Measurements from ENCODE around the gene TNC. TPM values are rescaled to one million over a fixed set of nuclear protein-coding genes. Genes with fewer than 3 reads are reported as not detected.
A peak's percentile ranks its signal among the peaks of the same experiment; 100 is the strongest.
"Not testable (repeated sequence)": the region's sequence is repeated elsewhere in the genome, so short reads cannot be mapped to it uniquely, and the experiment has no call there.

The TNC gene
- total RNA-seq, 2 donors from 2014 or later = 4.3 to 54.5 TPM

DNA sequence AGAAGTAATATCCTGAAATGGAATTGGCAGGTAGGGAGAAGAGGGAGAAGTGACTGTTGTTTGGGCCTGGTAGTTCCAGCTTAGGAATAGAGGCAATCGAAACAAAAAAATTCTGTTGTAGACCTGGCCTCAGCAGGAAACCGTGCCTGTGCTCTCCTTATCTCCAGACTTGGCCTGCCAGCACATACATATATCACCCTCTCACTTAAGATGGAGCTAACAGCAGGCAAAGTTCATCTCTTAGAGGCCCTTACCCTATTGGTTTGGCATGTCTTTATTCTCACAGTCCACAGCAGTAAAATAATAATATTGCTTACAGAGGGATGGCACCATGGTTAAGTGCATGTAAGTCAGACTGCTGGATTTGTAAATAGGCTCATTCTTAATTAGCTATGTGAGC is 19.6 kb upstream of the TNC start:
- no peak for DNase-seq
- no peak for ATAC-seq
- intact Hi-C loops (cut with DNase I) = no loop called here

DNA sequence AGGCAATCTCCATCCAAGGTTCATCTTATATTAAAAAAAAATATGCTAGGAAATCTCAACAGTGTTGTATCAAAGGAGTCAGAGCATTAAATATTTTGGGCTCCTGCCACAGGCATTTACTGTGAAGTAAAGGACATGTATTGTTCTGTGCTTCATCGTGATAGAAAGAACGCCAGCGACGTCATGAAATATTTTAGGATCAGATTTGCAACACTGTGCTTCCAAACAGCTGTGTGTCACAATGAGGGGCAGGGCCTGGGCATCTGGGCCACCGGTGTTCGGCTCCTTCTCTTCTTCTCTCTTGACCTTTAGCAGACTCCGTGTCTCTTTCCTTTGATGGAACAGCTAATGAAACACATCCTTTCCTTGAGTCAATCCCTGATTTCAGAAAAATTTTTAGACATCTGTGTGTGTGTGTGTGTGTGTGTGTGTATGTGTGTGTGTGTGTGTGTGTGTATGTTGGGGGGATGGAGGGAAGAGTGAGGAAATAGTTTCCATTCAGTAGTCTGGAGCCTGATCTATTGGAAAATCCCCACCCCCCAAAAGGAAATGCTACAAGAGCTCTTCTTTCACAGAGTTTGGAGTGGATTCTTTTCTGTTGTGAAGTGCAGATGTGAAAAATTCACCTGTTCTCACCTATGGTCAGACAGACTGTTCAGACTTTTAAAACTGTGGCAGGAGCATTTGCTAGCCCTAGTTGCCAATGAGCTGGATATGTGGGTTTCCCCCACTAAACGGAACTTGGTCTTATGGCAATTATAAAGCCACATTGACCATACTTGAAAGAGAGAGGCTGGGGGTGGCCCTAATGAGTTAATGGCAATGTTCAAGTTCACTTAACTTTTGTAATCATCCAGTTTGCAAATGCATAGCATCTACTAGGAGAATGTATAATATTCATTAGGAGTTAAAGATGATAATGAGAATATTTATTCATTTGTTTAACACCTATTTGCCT is 18.1 kb upstream of the TNC start:
- no peak for DNase-seq
- ATAC-seq = no peak
- intact Hi-C loops (cut with DNase I) = no loop called here

DNA sequence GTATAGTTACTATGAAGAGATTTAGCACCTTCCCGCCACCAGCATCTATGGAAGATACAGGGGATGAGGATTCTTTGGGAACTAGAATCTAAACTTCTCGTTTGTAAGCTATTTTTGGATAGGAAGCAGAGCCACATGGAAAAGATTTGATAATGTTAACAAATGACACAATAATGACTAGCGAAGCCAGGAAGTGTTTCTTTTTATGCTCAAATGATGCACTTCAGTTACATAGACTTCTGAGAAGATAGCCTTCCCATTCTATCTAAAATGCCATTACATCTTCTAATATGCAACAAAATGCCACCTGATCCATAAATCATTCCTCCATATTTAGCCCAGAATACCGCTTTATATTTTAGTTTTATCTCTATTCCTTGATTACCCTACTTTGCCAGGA is 17.0 kb upstream of the TNC start:
- ATAC-seq (no peak), DNase-seq (no peak)
- intact Hi-C loops (cut with DNase I) = no loop called here

DNA sequence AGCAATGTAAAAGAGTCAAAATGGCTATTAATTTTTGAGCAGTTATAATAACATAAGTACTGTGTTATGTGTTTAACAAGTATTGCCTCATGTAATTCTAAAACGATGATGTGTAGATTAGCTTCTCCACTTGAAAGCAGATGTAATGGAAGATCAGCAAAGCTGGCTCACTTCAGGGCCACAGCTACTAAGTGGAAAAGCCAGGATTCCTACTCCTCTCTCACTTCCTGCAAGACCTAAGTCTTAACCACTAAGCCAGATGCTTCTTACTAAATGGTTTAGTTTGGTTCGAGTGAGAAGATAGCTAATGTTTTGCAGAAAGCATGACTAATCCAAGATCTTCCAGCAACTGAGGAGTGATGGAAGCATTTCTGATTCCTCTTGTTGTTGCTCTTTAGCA is 15.7 kb upstream of the TNC start:
- intact Hi-C loops (cut with DNase I) = no loop called here
- DNase-seq = no peak
- peak in 1 of 2 donors; percentile 71 for ATAC-seq

DNA sequence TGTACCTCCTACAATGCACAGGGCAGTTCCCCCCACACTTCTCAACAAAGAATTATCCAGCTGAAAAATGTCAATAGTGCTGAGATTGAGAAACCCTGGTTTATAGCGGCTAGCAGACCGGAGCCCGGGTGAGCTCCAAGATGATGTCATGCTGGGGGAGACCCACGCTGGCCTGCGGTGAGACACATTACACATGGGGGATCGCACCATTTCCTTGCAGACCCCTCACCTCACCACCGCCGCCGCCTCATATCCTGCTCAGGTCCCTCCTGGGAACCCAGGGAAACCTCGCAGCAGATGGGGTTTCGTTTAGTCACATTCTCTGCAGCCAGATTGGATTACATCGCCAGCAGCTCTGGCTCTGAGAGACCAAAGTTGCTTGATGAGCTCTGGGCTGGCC is 14.7 kb upstream of the TNC start:
- intact Hi-C loops (cut with DNase I) = no loop called here
- peak; percentile 34 for DNase-seq
- ATAC-seq = peak in 1 of 2 donors; percentile 92

DNA sequence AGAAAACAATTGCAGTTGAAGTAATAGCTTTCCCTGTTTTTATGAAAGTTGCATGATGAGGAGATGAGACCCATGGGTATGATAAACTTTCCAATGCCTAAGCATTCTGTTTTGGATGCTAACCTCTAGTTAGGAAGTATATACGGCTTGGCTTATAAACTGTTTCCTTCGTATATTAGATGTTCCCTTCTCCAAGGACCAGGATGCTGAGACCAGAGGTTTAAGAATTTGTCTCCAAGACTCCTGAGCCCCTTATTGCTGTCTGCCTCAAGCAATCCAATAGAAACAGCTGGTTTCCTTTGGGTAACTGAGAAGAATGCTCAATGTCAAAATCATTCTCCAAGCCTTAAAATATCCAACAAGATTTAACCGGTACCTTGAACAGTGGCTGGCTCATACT is 12.2 kb upstream of the TNC start:
- ATAC-seq (no peak), DNase-seq (no peak)
- intact Hi-C loops (cut with DNase I) = no loop called here

DNA sequence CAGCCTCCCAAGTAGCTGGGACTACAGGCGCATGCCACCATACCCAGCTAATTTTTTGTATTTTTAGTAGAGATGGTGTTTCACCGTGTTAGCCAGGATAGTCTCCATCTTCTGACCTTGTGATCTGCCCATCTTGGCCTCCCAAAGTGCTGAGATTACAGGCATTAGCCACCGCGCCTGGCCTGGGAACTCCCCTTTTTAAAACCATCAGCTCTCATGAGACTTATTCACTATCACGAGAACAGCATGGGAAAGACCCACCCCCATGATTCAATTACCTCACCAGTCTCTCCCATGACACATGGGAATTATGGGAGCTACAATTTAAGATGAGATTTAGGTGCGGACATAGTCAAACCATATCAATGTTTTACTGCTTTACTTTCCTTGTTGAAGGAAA is 10.8 kb upstream of the TNC start:
- ATAC-seq; intact Hi-C loops (cut with DNase I); DNase-seq: not testable (repeated sequence)

DNA sequence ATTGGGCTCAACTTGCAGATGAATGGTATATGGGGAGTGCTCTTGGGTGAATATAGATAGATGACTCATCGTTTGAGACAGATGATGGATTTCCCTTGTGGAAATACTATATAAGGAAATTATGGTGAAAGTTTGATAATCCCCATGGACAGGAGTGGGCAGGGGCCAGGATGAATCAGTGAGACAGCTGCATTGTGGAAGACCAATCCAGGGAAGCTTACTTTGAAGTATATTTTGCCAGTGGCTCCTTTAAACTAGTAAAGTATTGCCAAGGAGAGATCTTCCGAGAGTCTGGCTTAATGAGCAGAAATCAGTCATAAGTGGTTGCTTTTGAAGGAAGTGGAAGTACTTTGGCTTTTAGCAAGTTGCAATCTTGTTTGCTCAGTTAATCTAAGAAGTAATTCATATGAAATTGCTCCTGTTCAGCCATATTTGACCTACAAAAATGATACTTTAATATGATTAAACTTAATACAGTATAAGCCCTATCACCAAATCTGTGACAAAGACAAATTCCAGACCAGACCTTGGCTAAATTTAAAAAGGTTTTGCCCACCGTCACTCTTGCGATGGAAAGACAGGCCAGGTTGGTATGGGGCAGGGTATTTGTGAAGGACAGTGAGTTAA is 9.3 kb upstream of the TNC start:
- intact Hi-C loops (cut with DNase I) = no loop called here
- no peak for ATAC-seq
- no peak for DNase-seq

DNA sequence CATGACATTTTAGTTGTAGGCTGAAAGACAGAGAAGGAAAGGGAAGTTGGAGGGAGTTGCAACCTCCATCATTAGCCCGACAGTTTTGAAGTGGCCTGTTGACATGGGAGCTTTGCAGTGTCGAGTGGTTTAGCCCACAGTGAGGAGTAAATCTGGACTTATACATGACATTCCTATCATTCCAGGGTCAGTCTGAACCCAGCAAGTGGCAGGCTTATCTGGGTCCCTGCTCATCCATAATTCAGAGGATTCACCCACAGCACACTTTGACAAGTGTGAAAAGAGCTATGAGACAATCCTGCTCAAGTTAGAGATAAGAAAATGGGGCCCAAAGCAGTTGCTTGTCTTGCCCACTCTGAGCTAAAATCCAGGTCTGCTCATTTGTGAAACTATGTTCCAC is 8.4 kb upstream of the TNC start:
- ATAC-seq (no peak), DNase-seq (no peak)
- intact Hi-C loops (cut with DNase I) = no loop called here

DNA sequence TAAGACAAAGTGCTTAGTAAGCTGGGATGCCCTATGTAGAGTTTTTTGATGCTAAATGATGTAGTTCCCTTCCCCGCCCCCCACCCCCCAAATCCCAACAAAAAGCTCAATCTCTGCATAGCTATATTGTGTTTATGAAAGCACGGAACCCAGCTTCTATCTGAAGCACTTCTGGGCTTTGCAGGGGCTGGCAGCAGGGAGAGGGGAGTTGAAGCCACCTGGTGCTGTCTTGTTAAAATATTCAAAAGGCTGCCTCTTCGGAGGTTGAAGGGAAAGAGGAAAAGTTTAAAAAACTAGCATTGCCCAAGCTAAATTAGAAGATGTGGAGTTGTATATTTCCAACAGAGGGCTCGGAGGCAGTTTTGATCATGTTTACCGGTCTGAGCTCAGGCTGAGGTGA is 5.0 kb upstream of the TNC start:
- intact Hi-C loops (cut with DNase I) = no loop called here
- DNase-seq (no peak), ATAC-seq (no peak)

DNA sequence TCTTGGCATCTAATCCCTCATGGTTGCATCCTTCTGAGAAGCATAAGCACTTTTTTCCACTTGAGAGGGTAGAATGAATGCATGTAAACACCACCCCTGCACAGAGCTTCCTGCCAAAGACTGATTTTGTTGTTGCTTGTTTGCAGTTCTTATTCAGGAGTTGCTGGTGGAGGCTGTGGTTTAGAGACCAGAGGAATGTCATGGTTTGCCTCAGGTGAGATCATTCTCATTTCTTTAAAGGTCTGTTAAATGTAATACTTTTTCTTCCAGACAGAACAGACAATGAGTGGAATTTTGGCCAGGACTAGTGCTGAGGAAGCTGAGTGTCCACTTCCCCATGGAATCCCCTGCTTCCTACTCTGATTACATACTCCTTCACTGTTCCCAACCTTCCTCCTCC is 3.2 kb upstream of the TNC start:
- DNase-seq (no peak), ATAC-seq (no peak)
- intact Hi-C loops (cut with DNase I) = no loop called here

DNA sequence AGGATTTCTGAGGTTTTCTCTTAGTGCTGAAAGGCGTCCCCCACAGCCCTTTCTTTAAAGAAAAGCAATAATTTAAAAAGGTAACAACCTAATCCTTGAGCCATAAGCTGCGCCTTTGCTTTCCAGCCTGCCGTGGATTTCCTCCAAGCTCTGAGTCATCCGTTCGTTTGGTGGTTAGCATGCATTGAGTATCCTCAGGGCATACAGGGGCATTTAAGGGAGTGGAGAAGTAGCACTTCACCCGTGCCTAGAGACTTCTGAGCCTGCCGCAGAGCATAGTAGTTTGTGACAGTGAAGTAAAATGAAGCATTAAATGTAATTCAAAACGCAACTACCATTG is 892 bp upstream of the TNC start:
- DNase-seq (peak; percentile 63), ATAC-seq (peak; percentile 59 to 86)
- intact Hi-C loops (cut with DNase I) = no loop called here

DNA sequence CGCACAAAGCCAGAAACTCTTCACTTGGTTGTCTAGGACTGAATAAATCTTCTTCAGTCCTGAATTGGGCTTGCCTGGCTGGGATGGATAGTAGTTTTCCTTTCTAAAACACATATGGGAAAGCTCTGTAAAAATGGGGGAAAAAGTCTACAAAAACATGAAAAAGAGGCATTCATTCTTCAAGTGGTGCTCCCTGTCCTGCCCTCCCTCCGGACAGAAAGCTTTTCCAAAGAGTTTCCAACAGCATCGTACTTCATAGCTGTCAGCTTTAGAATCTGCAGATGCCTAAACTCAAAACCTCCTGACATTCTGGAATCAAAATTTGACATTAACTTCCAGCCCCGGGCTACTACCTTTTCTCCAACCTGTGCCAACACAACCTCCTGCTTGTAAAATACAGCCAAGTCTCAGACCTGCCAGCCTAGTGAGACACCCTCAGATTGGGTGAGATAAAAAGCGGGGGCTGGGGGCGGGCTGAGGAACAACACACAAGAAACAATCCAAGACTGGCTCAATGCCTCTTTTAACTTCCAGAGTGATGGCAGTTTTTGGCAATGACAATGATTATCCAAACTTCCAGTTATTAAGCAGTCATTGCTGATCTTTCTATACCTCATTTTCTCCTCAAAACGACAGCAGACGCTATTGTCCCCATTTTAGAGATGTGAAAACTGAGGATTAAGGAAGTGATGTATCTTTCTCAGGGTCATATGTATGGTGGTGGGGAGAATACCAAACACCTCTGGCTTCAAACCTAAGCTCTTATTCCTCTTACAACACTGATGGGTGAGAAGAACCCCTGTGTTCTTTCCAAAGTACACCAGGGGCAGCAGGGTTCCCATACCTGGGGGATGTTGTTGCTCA is 1.3 kb downstream of the TNC start:
- intact Hi-C loops (cut with DNase I) = no loop called here
- DNase-seq (no peak), ATAC-seq (no peak)

DNA sequence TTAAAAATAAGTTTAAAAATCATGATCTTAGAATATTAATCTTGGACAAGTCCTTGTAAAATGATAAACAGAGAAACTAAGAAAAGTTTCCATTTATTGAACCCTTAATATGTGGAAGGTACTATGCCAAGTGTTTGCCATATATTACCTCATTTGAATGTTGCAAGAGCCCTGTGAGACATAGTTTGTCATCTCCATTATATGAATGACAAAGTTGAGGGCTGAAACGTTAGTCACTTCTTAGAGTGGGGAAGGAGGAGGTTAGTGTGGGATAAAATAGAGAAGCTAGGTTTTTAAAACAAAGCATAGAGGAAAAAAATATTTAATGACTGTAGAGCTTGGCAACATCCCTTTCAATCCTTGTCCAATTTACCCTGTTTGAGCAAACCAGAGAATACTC is 2.0 kb downstream of the TNC start:
- ATAC-seq = no peak
- intact Hi-C loops (cut with DNase I) = no loop called here
- DNase-seq = no peak

DNA sequence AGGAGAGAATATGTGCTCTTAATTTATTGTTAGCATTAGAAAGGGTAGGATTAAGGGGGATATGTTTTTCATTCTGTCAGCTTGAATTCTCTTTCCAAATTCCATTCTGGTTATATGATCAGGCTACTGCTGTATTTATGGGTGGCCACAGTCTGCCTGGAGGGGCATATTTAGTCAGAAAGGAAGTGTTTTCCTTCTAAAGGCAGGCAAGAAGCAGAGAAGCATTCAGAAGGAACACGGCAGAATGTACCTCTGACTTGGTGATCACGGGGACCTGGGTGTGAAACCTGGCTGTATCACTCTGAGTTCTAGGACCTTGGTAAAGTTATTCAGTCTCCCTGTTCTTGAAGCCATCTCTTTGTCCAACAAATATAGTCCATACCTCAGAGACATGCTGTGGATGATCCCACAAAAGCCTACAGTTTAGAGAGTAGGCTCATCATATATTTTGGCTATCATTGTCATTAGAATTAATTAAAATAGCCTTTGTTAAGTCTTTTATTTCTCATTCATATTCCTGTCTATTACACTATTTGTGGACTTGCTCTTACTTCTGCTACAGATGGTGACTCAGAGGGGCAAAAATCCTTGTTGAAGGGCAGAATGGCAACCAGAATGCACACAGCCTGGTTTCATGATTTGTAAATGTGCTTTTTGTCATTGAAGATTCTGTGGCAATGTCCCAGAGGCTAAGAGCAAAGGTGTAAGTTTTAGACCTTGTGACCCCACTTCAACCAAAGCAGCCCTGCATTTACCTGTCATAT is 2.7 kb downstream of the TNC start:
- intact Hi-C loops (cut with DNase I) = no loop called here
- no peak for ATAC-seq
- no peak for DNase-seq

DNA sequence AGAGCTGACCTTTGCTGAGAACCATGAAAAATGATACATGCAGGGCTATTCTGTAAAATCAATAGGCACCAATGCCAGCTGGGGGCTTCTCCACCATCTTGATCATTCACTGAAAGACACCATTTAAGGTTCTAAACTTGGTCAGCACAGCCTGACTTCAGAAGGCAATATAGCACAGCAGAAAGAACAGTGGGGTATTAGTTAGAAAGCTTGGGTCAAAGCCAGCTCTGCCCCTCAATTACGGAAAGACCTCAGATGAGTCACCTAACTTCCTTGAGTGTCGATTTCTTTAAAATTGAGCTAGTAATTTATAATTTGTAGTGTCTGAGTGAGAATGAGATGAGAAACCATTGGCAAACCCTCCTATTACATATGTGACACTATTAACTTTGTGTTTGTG is 3.4 kb downstream of the TNC start:
- ATAC-seq = no peak
- no peak for DNase-seq
- intact Hi-C loops (cut with DNase I) = no loop called here

DNA sequence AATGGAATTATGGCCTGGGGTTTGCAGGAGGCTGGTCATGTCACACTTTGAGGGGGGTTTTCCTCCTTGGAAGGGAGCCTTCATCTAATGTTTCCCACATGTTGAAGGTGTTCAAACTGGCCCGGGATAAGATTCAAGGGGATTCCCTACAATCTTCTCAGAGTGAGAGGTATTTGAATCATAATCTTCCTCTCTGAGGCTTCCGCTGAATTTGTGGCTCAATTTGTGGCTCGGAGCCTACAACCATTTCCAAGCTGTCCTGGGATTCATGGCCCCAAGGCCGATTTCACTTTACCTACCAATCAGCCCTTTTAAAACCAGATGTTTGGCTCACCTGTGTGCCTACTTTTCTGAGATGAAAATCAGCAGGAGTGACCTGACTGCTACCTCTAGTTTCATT is 3.9 kb downstream of the TNC start:
- ATAC-seq = no peak
- DNase-seq = no peak
- intact Hi-C loops (cut with DNase I) = no loop called here

DNA sequence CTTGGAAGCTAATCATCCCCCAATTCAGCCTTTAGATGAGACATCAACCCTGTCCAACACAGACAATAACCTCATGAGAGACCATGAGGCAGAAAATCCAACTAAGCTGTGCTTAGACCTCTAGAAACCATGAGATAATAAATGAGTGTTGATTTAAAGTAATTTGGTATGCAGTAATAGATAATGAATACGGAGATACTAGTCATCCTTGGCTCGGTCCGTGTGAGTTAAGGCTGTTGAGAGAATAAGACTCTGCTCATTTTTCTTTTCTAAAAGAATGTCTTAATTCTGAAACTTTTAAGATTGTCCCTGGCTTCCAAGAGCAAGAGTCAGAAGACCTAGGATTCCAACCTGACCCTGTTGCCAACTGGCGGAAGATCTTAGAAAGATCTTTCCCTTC is 6.1 kb downstream of the TNC start:
- DNase-seq (no peak), ATAC-seq (peak in 1 of 2 donors; percentile 82)
- intact Hi-C loops (cut with DNase I) = no loop called here

DNA sequence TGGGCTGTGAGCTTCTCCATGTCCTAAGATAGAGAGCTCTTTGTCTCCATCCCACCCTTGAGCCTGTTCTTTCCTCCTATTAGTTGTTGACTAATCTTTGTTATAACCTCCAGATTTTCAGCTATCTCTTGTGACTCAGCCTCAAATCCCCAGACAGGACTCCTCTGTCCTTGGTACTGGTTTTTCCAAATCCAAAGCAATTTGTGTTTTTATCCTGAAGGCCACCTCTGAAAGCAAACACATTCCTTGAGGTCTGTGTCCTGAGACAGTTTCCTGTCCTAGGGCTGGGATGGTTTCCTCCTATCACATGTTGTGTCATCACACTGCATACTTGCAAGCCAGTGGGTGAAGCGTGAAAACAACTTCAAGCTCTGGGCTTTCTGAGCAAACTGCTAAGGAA is 8.5 kb downstream of the TNC start:
- intact Hi-C loops (cut with DNase I) = no loop called here
- DNase-seq (no peak), ATAC-seq (peak in 1 of 2 donors; percentile 42)

Measured in left cardiac atrium (tissue), 4 donors.